Hepatic stellate cell (primary cell): ENCODE results near the gene BPTF.
"Not testable (repeated sequence)": the region's sequence is repeated elsewhere in the genome, so short reads cannot be mapped to it uniquely, and the experiment has no call there.

Experiments used
- DNase-seq: peaks from one replicate; pipeline ENCODE4 v3.0.0; 2011; ENCODE audit warnings: low spot score

Gene BPTF

DNA sequence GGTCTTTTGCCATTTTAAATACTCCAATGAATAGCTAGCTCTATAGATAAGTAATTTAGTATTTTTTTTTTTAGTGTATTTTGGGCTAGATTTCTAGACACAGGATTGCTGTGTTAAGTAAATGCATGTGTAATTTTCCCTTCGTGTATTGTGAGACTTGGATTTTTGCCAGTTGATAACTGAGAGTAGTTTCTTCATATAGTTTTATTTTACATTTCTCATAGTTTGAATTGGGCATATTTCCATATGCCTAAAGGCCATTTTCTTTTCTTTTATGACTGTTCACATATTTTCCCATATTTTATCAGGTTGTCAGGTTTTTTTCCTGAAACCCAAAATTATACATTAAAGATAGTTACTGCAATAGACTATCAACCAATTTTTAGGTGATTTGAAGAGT, 59.4 kb downstream of the BPTF start:
- no peak for DNase-seq

- DNase-seq = peak; percentile 12
These were observed 66.3 kb downstream of the BPTF start for GRCh38 chr17:67891481-67892119.

DNA sequence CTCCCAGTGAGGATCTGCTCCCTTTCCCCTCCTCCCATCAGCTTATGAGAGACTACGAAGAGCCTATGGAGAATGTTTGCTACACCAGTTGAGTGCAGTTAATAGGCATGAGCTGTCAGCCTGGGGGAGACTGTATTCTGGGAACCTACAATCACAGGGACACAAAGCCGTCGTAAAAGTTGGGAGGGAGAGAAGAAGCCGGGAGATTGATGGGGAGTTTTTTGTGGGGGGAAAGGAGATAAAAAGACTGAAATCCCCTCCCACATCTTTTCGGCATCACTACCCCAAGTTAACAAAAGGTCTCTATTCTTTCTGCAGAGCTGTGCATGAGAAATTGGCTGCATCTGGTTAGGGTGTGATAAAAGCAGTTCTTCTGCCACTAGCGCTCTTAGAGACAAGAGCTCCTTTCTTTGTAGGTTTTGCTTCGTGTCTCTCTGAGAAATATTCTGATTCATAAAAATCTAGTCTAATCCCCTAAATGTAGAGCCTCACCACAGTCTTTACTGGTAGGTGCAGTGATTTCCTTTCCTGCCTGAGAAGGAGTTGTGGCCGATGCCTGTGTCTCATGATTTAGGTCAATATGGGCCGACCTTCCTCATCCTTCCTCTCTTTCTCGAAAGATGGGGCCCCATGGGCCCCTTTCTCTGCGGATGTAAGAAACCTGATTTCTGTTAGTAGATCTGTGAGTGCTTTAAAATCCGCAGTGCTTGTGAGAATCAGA, 77.4 kb downstream of the BPTF start:
- no peak for DNase-seq

GRCh38 chr17:67905298-67905697, 80.0 kb downstream of the BPTF start:
- DNase-seq = not testable (repeated sequence)

DNA sequence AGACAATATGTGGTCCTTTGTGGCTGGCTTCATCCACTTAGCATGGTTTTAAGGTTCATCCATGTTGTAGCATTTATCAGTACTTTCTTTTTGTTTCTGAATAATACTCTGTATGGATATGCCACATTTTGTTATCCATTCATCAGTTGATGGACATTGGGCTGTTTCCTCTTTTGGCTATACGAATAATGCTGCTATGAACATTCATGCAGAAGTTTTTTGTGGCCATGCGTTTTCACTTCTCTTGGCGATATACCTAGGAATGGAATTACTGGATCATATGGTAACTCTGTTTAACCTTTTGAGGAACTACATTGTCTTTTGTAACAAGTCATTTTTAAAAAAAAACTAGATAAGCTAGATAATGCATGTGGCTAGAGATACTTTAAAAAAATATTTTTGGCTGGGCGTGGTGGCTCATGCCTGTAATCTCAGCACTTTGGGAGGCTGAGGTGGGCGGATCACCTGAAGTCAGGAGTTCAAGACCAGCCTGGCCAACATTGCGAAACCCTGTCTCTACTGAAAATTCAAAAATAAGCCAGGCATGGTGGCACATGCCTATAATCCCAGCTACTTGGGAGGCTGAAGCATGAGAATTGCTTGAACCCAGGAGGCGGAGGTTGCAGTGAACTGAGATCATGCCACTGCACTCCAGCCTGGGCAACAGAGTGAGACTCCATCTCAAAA, 85.0 kb downstream of the BPTF start:
- not testable (repeated sequence) for DNase-seq

DNA sequence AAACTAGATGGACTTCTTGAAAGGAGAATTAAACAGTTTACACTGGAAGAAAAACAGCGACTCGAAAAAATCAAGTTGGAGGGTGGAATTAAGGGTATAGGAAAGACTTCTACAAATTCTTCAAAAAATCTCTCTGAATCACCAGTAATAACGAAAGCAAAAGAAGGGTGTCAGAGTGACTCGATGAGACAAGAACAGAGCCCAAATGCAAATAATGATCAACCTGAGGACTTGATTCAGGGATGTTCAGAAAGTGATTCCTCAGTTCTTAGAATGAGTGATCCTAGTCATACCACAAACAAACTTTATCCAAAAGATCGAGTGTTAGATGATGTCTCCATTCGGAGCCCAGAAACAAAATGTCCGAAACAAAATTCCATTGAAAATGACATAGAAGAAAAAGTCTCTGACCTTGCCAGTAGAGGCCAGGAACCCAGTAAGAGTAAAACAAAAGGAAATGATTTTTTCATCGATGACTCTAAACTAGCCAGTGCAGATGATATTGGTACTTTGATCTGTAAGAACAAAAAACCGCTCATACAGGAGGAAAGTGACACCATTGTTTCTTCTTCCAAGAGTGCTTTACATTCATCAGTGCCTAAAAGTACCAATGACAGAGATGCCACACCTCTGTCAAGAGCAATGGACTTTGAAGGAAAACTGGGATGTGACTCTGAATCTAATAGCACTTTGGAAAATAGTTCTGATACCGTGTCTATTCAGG, 85.9 kb downstream of the BPTF start:
- DNase-seq = no peak

- DNase-seq = no peak
These were observed 86.8 kb downstream of the BPTF start for GRCh38 chr17:67912088-67912487.

- DNase-seq = no peak
These were observed 87.4 kb downstream of the BPTF start for GRCh38 chr17:67912656-67913055.

DNA sequence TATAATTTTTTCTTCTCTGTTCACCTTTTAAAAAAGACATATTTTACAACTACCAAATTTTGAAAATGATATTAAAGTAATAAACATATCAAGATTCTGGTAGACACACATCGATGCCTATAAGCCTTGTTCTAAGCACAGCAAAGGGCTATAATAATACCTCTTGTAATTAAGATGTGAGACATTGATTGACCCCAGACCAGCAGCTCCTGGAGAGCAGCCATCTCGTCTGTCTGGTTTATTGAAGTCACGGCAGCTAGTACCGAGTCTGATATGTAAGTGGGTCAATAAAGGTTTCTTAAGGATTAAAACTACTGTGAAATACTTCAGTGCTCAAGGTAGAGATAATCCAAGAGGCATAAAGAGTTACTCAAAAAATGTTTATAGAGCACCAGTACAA, 94.9 kb downstream of the BPTF start:
- no peak for DNase-seq

- DNase-seq = no peak
These were observed 97.2 kb downstream of the BPTF start for GRCh38 chr17:67922503-67922902.

- DNase-seq = not testable (repeated sequence)
These were observed 103.5 kb downstream of the BPTF start for GRCh38 chr17:67928842-67929241.

GRCh38 chr17:67931227-67931626, 105.9 kb downstream of the BPTF start:
- DNase-seq = no peak

- DNase-seq = no peak
These were observed 117.5 kb downstream of the BPTF start for GRCh38 chr17:67942810-67943209.

DNA sequence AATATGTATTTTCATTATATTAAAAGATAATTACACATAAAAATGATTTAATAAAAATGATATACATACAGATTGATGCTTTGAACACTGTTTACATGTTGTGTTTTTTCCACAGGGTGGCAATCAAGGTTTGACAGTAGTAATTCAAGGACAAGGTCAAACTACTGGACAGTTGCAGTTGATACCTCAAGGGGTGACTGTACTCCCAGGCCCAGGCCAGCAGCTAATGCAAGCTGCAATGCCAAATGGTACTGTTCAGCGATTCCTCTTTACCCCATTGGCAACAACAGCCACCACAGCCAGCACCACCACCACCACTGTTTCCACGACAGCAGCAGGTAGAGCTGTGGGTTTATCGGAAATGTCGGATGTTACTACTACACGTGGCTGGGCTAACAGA, 118.7 kb downstream of the BPTF start:
- no peak for DNase-seq

DNA sequence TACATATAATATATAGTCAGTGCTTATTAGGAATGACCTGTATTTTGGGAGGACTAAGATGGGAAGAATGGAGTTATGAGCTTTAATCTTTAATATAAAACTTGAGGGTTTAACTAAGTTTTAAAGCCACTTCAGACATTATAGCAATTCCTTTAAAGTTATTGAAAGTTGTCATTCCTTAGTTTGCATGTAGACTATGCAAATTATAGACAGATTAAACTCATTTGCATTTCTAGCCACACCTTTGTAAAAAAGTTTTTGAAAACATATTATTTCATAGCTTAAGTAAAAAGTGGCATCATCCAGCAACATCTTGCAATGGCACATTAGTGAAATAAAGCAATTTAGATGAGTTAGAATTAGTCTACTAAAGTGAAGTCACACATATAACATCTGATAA, 121.2 kb downstream of the BPTF start:
- no peak for DNase-seq

DNA sequence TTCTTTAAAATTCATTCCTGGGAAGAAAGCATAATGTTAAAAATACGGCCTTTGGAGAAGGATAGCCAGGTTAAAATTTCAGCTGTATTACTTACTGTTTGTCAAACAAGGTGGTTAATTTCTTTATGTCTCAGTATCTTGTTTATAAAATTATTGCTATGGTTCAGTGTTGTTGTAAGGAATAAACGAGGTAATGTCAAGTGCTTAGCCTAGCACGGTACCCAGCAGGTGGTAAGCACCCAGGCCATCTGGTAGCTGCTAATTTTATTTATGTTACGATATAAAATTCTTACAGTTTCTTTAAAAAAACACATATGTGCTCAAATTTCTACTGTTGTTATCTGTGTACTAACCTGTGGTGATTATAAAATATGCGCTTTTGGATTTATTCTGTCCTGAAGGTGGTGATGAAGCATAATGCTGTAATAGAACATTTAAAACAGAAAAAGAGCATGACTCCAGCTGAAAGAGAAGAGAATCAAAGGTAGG, 122.1 kb downstream of the BPTF start:
- DNase-seq = no peak

GRCh38 chr17:67950945-67951344, 125.6 kb downstream of the BPTF start:
- DNase-seq = no peak

DNA sequence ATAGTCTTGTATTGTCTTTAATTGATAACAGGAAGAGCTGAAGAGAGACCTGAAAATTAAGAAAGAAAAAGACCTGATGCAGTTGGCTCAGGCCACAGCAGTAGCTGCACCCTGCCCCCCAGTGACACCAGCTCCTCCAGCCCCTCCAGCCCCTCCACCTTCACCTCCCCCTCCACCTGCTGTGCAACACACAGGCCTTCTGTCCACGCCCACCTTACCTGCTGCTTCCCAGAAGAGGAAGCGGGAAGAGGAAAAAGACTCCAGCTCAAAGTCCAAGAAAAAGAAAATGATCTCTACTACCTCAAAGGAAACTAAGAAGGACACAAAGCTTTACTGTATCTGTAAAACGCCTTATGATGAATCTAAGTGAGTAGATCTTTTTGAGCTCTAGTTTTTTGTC, 134.2 kb downstream of the BPTF start:
- no peak for DNase-seq

DNA sequence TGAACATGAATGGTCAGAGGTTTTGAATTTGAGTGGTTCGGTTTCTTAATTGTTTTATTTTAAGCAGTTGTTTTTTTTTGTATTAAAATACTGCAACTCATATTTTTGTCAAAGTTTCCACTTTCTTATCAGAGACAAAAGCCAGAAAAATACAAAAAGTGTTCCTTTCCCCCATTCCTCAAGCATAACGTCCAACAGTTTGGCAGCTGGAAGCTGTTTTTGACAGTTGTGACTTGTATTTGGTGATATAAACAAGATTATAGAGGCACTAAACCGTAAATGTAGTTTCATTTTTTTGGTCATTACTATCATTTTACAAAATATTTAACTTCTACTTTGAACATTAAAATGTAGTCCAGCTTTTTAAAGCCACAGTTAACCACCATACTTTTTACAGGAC, 135.0 kb downstream of the BPTF start:
- not testable (repeated sequence) for DNase-seq

GRCh38 chr17:67962156-67962555, 136.9 kb downstream of the BPTF start:
- DNase-seq = not testable (repeated sequence)

DNA sequence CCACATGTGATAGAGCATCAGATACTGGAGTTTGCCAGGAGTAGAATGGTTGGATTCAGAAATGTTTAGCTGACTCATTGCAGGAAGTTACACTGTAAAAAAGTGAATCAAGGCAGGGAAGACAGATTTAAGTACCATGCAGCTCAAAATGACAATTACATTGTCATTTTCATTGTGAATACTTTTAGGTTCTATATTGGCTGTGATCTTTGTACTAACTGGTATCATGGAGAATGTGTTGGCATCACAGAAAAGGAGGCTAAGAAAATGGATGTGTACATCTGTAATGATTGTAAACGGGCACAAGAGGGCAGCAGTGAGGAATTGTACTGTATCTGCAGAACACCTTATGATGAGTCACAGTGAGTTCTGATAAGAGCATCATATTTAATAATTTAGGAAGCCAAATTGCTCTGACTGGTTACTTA, 137.9 kb downstream of the BPTF start:
- peak; percentile 18 for DNase-seq

DNA sequence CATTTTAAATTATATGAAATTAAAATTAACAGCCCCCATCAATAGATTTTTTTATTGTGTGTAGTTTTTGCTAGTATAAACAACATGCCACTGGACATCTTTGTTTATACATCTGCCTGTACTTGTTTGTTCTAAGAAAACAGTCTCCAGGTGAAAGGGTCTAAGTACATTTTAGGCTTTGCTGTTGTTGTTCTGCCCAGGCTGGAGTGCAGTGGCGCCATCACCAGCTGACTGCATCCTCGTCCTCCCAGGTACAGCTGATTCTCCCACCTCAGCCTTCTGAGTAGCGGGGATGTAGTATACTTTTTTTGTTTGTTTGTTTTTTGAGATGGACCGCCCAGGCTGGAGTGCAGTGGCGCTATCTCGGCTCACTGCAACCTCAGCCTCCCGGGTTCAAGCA, 145.5 kb downstream of the BPTF start:
- DNase-seq = no peak
